Hepatocyte (in vitro differentiated cells): ENCODE data around the gene C1QTNF8. TPM values are rescaled to one million over a fixed set of nuclear protein-coding genes. Genes with fewer than 3 reads are reported as not detected.

Source experiments
- DNase-seq: peaks from one replicate; pipeline ENCODE4 v3.0.0-alpha.2; 2016; ENCODE audit warnings: low spot score
- H2AFZ ChIP-seq: fragments of 200-600 bp; sonication (generic); 2 replicates; pipeline ENCODE4 v1.6.0; 2016; ENCODE audit warnings: antibody characterized with exemption, mild to moderate bottlenecking
- H3K27ac ChIP-seq: fragments of 200-600 bp; sonication (generic); 2 replicates; pipeline ENCODE4 v1.5.1; 2016; ENCODE audit warnings: mild to moderate bottlenecking
- H3K27me3 ChIP-seq: fragments of 200-600 bp; sonication (generic); 2 replicates; pipeline ENCODE4 v1.6.1; 2016
- H3K36me3 ChIP-seq: fragments of 200-600 bp; sonication (generic); replicated peaks from 2 replicates; pipeline ENCODE4 v1.5.1; 2016; ENCODE audit warnings: low read depth; ENCODE audit not compliant: insufficient read depth
- H3K4me1 ChIP-seq: fragments of 200-600 bp; sonication (generic); 2 replicates; pipeline ENCODE4 v1.5.1; 2016; ENCODE audit warnings: mild to moderate bottlenecking, moderate library complexity; ENCODE audit not compliant: insufficient read depth
- H3K4me2 ChIP-seq: fragments of 200-600 bp; sonication (generic); 2 replicates; pipeline ENCODE4 v1.6.0; 2016
- H3K4me3 ChIP-seq: fragments of 200-600 bp; sonication (generic); 2 replicates; pipeline ENCODE4 v1.5.1; 2016; ENCODE audit warnings: mild to moderate bottlenecking
- H3K79me2 ChIP-seq: fragments of 200-600 bp; sonication (generic); 2 replicates; pipeline ENCODE4 v1.6.0; 2017; ENCODE audit warnings: mild to moderate bottlenecking
- H3K9me2 ChIP-seq: fragments of 200-600 bp; sonication (generic); replicated peaks from 2 replicates; pipeline ENCODE4 v1.6.0; 2017; ENCODE audit warnings: mild to moderate bottlenecking; ENCODE audit not compliant: insufficient read depth
- H3K9me3 ChIP-seq: fragments of 200-600 bp; sonication (generic); 2 replicates; pipeline ENCODE4 v1.5.1; 2016; ENCODE audit warnings: low read depth, mild to moderate bottlenecking
- H4K20me1 ChIP-seq: fragments of 200-600 bp; sonication (generic); 2 replicates; pipeline ENCODE4 v1.6.0; 2016; ENCODE audit warnings: mild to moderate bottlenecking; ENCODE audit not compliant: insufficient read depth, poor library complexity, severe bottlenecking
- CTCF ChIP-seq: fragments of 200-600 bp; sonication (generic); IDR thresholded peaks from 2 replicates; pipeline ENCODE4 v1.5.1; 2016; ENCODE audit warnings: antibody characterized with exemption, mild to moderate bottlenecking; ENCODE audit not compliant: poor library complexity
- EZH2 ChIP-seq: fragments of 200-600 bp; sonication (generic); IDR thresholded peaks from 2 replicates; pipeline ENCODE4 v1.6.1; 2016; ENCODE audit warnings: antibody characterized with exemption, mild to moderate bottlenecking, borderline replicate concordance
- EZH2phosphoT487 ChIP-seq: fragments of 200-600 bp; sonication (generic); IDR thresholded peaks from one replicate; pipeline ENCODE4 v1.6.1; 2018; ENCODE audit warnings: antibody characterized with exemption, mild to moderate bottlenecking, low read depth, moderate library complexity; ENCODE audit not compliant: unreplicated experiment, severe bottlenecking
- WGBS: methylation state at CpG from one replicate; pipeline ENCODE4 v1.1.6; 2016; ENCODE audit warnings: low lambda C conversion rate; ENCODE audit errors: missing lambda C conversion rate; 5-methylcytosine and 5-hydroxymethylcytosine counted together
- polyA plus RNA-seq: library from polyadenylated mRNA; unstranded; fragments of >200 nt; fragmentation: Nextera tagmentation; extraction: Ambion mirVana; gene quantifications from 2 replicates; pipeline ENCODE4 v1.2.1, GENCODE V29; 2016
- total RNA-seq: library from RNA; depleted of rRNA; stranded (reverse); fragments of >200 nt; gene quantifications from 2 replicates; pipeline ENCODE4 v1.2.3, GENCODE V29; 2014

C1QTNF8 gene
- total and polyA plus RNA-seq, 2 experiments from 2014 or later: not detected

- Histone ChIP-seq H3K4me2 (no peak overlapping the region), H3K27me3 (peaks cover 3% of the 10 kb centered on the region), H3K4me3 (no peak overlapping the region), H3K9me2 (no peaks in the 10 kb centered on the region), H4K20me1 (no peaks in the 10 kb centered on the region), H3K36me3 (no peaks in the 10 kb centered on the region), H3K4me1 (peaks cover 14% of the 10 kb centered on the region), H3K27ac (no peak overlapping the region), H3K79me2 (no peaks in the 10 kb centered on the region), H2AFZ (no peak overlapping the region), H3K9me3 (no peaks in the 10 kb centered on the region)
- WGBS: 94% methylated on average over 34 of the region's 45 CpGs
- no peak for DNase-seq
- TF ChIP-seq EZH2 (no peak), EZH2phosphoT487 (no peak)
Measured at GRCh38 chr16:1079786-1080525, 16.1 kb downstream of the C1QTNF8 start.

GRCh38 chr16:1079341-1079740 lies 16.7 kb downstream of the C1QTNF8 start:
- no peak for DNase-seq
- Histone ChIP-seq H3K36me3 (no peaks in the 10 kb centered on the region), H3K9me3 (no peaks in the 10 kb centered on the region), H3K79me2 (no peaks in the 10 kb centered on the region), H3K27me3 (peaks cover 4% of the 10 kb centered on the region), H3K27ac (no peak overlapping the region), H3K4me1 (peaks cover 14% of the 10 kb centered on the region), H3K4me3 (no peak overlapping the region), H2AFZ (no peak overlapping the region), H3K4me2 (no peak overlapping the region), H4K20me1 (no peaks in the 10 kb centered on the region), H3K9me2 (no peaks in the 10 kb centered on the region)
- 98% methylated on average over 38 of the region's 43 CpGs for WGBS
- TF ChIP-seq EZH2: no peak

GRCh38 chr16:1078579-1079021 lies 17.4 kb downstream of the C1QTNF8 start:
- peaks cover 8% of the 10 kb centered on the region for H3K27me3 ChIP-seq

GRCh38 chr16:1077877-1078578 lies 18.0 kb downstream of the C1QTNF8 start:
- Histone ChIP-seq H3K4me2 (peak overlapping the region; percentile 60), H3K4me1 (peaks cover 14% of the 10 kb centered on the region), H2AFZ (no peak overlapping the region), H3K9me2 (no peaks in the 10 kb centered on the region), H3K27me3 (peaks cover 14% of the 10 kb centered on the region), H3K27ac (peak overlapping the region; percentile 82), H3K36me3 (no peaks in the 10 kb centered on the region), H3K79me2 (no peaks in the 10 kb centered on the region), H3K9me3 (no peaks in the 10 kb centered on the region), H3K4me3 (no peak overlapping the region), H4K20me1 (no peaks in the 10 kb centered on the region)
- DNase-seq: no peak
- TF ChIP-seq EZH2phosphoT487 (no peak), CTCF (no peak)
- 85% methylated on average over 25 of the region's 36 CpGs for WGBS

More at GRCh38 chr16:1078579-1079021, 17.4 kb downstream of the C1QTNF8 start:
- no peaks in the 10 kb centered on the region for H4K20me1 ChIP-seq
- H3K36me3 ChIP-seq: no peaks in the 10 kb centered on the region
- no peak for TF ChIP-seq EZH2phosphoT487
- peak; percentile 89 for DNase-seq
- H3K79me2 ChIP-seq: no peaks in the 10 kb centered on the region
- WGBS: 45% methylated on average over 26 of the region's 28 CpGs
- peak overlapping the region; percentile 82 for H3K27ac ChIP-seq
- H3K4me2 ChIP-seq: peak overlapping the region; percentile 60
- H3K4me3 ChIP-seq: no peak overlapping the region
- no peak overlapping the region for H2AFZ ChIP-seq
- peaks cover 14% of the 10 kb centered on the region for H3K4me1 ChIP-seq
- H3K9me3 ChIP-seq: no peaks in the 10 kb centered on the region
- H3K9me2 ChIP-seq: no peaks in the 10 kb centered on the region
